ENCODE results near the gene TRIOBP.
A peak's percentile ranks its signal among the peaks of the same experiment; 100 is the strongest.
"Not testable (repeated sequence)": the region's sequence is repeated elsewhere in the genome, so short reads cannot be mapped to it uniquely, and the experiment has no call there.

Gene TRIOBP

GRCh38 chr22:37777122-37777687 is 80.4 kb downstream of the TRIOBP start:
- no peak for DNase-seq

GRCh38 chr22:37778370-37779009 is 81.6 kb downstream of the TRIOBP start:
- no peak for DNase-seq

- DNase-seq: no peak
These were observed 84.7 kb downstream of the TRIOBP start for GRCh38 chr22:37781434-37782059.

GRCh38 chr22:37782340-37783168 is 85.7 kb downstream of the TRIOBP start:
- no peak for DNase-seq

- no peak for DNase-seq
These were observed 88.1 kb downstream of the TRIOBP start for GRCh38 chr22:37784829-37785495.

- DNase-seq: no peak
These were observed 93.4 kb downstream of the TRIOBP start for GRCh38 chr22:37790234-37790633.

GRCh38 chr22:37792494-37792893 is 95.6 kb downstream of the TRIOBP start:
- no peak for DNase-seq

GRCh38 chr22:37794376-37794775 is 97.5 kb downstream of the TRIOBP start:
- no peak for DNase-seq

- no peak for DNase-seq
These were observed 99.2 kb downstream of the TRIOBP start for GRCh38 chr22:37796079-37796478.

- DNase-seq: not testable (repeated sequence)
These were observed 100.4 kb downstream of the TRIOBP start for GRCh38 chr22:37797259-37797658.

GRCh38 chr22:37797874-37798500 is 101.1 kb downstream of the TRIOBP start:
- DNase-seq: no peak

GRCh38 chr22:37799979-37800378 is 103.1 kb downstream of the TRIOBP start:
- not testable (repeated sequence) for DNase-seq

- DNase-seq: no peak
These were observed 105.1 kb downstream of the TRIOBP start for GRCh38 chr22:37801946-37802309.

GRCh38 chr22:37802310-37803194 is 105.7 kb downstream of the TRIOBP start:
- peak; percentile 85 for DNase-seq

- DNase-seq: no peak
These were observed 106.4 kb downstream of the TRIOBP start for GRCh38 chr22:37803195-37803638.

GRCh38 chr22:37803639-37804351 is 106.9 kb downstream of the TRIOBP start:
- DNase-seq: no peak

GRCh38 chr22:37804352-37804880 is 107.6 kb downstream of the TRIOBP start:
- DNase-seq: peak; percentile 73

GRCh38 chr22:37804881-37805809 is 108.3 kb downstream of the TRIOBP start:
- peak; percentile 96 for DNase-seq

GRCh38 chr22:37805810-37806277 is 109.0 kb downstream of the TRIOBP start:
- DNase-seq: no peak

All from 8988T (cell line).